Gastroesophageal sphincter (tissue), 3 donors: Measurements from ENCODE around the gene SDHA.

Experiments
- POLR2A ChIP-seq, 2 donors: fragments of 450-650 bp; IDR thresholded peaks; one replicate each; pipeline ENCODE4 v1.6.1; 2017; ENCODE audit warnings: antibody characterized with exemption in 2 of 2, mild to moderate bottlenecking in 2 of 2, moderate library complexity in 1 of 2
- POLR2AphosphoS5 ChIP-seq: sonication (generic); formaldehyde crosslinking; IDR thresholded peaks from one replicate; pipeline ENCODE4 v1.6.1; 2017; ENCODE audit warnings: antibody characterized with exemption
- TF ChIP-seq, protein P1 (sequence below), 4 experiments: fragments of 200-600 bp in 2 of 4; fragments of 450-650 bp in 2 of 4; sonication (generic) in 1 of 4; IDR thresholded peaks; one replicate each; pipeline ENCODE4 v1.5.1; 2017 to 2019; ENCODE audit warnings: antibody characterized with exemption in 4 of 4, mild to moderate bottlenecking in 2 of 4, moderate library complexity in 2 of 4

DNA sequence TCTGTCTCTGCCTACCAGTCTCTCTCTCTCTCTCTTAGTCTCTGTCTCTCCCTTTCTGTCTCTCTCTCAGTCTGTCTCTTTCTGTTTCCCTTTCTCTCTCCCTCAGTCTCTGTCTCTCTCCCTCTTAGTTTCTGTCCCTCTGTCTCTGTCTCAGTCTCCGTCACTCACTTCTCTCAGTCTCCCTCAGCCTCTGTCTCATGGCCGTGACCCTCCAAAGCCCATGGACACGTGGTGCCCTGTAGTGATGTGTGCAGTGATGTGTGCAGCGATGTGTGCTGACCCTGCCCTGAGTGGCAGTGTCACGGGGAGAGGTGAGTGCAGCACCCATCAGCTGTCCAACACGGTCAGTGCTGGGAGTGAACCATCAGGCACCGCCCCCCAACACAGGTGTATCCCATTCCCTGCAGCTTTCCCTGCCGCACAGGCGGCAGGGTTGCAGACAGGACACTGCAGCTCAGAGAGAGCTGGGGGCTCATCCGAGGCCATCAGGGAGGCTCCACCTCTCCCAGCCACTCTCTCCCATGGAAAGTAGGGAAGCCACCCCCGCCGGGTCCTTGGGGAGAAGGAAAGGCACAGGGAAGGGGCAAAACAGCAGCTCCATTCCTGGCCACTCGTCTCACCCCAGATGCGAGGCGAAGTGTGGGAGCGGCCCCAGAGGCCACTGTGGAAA is 27.6 kb upstream of the SDHA start:
- no peak for TF ChIP-seq POLR2A (IDR thresholded peaks at IDR 0.05)
- TF ChIP-seq, protein P1, sequence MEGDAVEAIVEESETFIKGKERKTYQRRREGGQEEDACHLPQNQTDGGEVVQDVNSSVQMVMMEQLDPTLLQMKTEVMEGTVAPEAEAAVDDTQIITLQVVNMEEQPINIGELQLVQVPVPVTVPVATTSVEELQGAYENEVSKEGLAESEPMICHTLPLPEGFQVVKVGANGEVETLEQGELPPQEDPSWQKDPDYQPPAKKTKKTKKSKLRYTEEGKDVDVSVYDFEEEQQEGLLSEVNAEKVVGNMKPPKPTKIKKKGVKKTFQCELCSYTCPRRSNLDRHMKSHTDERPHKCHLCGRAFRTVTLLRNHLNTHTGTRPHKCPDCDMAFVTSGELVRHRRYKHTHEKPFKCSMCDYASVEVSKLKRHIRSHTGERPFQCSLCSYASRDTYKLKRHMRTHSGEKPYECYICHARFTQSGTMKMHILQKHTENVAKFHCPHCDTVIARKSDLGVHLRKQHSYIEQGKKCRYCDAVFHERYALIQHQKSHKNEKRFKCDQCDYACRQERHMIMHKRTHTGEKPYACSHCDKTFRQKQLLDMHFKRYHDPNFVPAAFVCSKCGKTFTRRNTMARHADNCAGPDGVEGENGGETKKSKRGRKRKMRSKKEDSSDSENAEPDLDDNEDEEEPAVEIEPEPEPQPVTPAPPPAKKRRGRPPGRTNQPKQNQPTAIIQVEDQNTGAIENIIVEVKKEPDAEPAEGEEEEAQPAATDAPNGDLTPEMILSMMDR (IDR thresholded peaks at IDR 0.05): no peak
- no peak for TF ChIP-seq POLR2AphosphoS5
